Measurements from ENCODE around the gene SLC51B.

DNA sequence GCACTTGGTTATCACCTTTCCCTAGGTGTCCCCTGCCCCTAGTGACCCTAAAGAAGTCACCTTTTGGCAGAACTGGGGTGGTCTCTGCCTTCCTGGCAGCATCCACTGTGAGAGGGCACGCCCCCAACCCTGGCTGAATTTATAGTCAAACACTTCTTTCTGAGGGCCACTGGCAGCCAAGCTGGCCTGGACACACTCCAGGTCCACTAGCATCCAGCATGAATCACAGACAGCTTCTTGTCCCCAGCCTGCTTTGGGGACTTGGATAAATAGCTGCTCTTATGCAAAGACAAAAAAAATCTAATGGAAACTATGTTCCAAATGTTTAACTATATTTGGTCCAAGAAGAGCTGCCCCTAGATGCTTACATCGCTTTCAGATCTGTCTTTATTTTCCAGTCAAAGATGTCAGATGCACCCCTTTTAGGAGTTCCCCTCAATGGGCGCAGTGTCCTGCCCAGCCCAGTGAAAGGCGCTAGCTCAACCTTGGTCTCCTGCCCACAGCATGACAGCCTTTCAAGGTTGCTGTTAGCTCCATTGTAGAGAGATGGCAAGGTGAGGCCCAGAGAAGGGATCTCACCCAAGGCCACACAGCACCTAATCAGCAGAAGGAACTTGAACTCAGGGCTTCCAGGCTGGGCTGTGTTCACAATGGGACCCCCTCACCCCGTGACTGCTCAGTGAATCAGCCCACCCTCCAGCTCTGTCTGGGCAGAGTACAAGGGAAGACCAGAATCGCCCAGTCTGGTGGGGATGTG lies 15.6 kb downstream of the SLC51B start:
- TF ChIP-seq ZNF384 (IDR thresholded peaks at IDR 0.05) (no peak), FOXM1 (IDR thresholded peaks at IDR 0.05; ENCODE audit: borderline replicate concordance) (no peak)
- TF ChIP-seq, protein P1, sequence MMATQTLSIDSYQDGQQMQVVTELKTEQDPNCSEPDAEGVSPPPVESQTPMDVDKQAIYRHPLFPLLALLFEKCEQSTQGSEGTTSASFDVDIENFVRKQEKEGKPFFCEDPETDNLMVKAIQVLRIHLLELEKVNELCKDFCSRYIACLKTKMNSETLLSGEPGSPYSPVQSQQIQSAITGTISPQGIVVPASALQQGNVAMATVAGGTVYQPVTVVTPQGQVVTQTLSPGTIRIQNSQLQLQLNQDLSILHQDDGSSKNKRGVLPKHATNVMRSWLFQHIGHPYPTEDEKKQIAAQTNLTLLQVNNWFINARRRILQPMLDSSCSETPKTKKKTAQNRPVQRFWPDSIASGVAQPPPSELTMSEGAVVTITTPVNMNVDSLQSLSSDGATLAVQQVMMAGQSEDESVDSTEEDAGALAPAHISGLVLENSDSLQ (IDR thresholded peaks at IDR 0.05): no peak

Measured in HEK293T (cell line).